WTC11 (cell line): Measurements from ENCODE around the gene SOX15. TPM values are rescaled to one million over a fixed set of nuclear protein-coding genes. Genes with fewer than 3 reads are reported as not detected.

Experiments
- ATAC-seq: fragments of 200-7000 bp; cut with Tn5 transposase; 2 replicates; pipeline ENCODE4 v1.10.0; 2021; ENCODE audit warnings: mild to moderate bottlenecking, moderate library complexity
- CTCF ChIA-PET: fragments of 300-600 bp; sonication (Branson Sonifier 250); formaldehyde crosslinking; loops from one replicate; lab custom pipeline; 2021; ENCODE audit warnings: antibody characterized with exemption; lab: Charles Lee
- POLR2A ChIA-PET: fragments of 350-600 bp; sonication (Branson Sonifier 250); formaldehyde crosslinking; loops from one replicate; lab custom pipeline; 2021; ENCODE audit warnings: antibody characterized with exemption; lab: Charles Lee
- DNase-seq: peaks from one replicate; pipeline ENCODE4 v3.0.0; 2021; ENCODE audit warnings: low spot score
- H3K27ac Mint-ChIP-seq: 2 replicates; pipeline ENCODE4 v1.8.0; 2021; ENCODE audit warnings: mixed read lengths
- H3K27me3 Mint-ChIP-seq: 2 replicates; pipeline ENCODE4 v1.8.0; 2021; ENCODE audit warnings: low read depth, mild to moderate bottlenecking, moderate library complexity, mixed read lengths
- H3K36me3 Mint-ChIP-seq: 2 replicates; pipeline ENCODE4 v1.8.0; 2021; ENCODE audit warnings: mixed read lengths
- H3K4me1 Mint-ChIP-seq: 2 replicates; pipeline ENCODE4 v1.8.0; 2022; ENCODE audit warnings: mixed read lengths
- H3K4me3 Mint-ChIP-seq: 2 replicates; pipeline ENCODE4 v1.8.0; 2021; ENCODE audit warnings: mild to moderate bottlenecking, moderate library complexity, mixed read lengths
- H3K9me3 Mint-ChIP-seq: 2 replicates; pipeline ENCODE4 v1.8.0; 2021; ENCODE audit warnings: mixed read lengths
- CBFB ChIP-seq: sonication (generic); formaldehyde crosslinking; IDR thresholded peaks from 2 replicates; pipeline ENCODE4 v1.8.1; 2022; ENCODE audit warnings: mild to moderate bottlenecking, low read depth, missing genetic modification reagents
- CREB1 ChIP-seq: sonication (generic); formaldehyde crosslinking; IDR thresholded peaks from 2 replicates; pipeline ENCODE4 v1.8.0; 2023; ENCODE audit warnings: mild to moderate bottlenecking, missing genetic modification reagents
- CTCF ChIP-seq: fragments of 200-600 bp; IDR thresholded peaks from 2 replicates; pipeline ENCODE4 v1.8.0; 2022; ENCODE audit warnings: antibody characterized with exemption
- E2F1 ChIP-seq: sonication (generic); formaldehyde crosslinking; IDR thresholded peaks from 2 replicates; pipeline ENCODE4 v1.8.0; 2022; ENCODE audit warnings: mild to moderate bottlenecking, missing genetic modification reagents
- E2F4 ChIP-seq: sonication (generic); formaldehyde crosslinking; IDR thresholded peaks from 2 replicates; pipeline ENCODE4 v1.8.1; 2022; ENCODE audit warnings: low read depth, mild to moderate bottlenecking, moderate library complexity, missing genetic modification reagents, borderline replicate concordance
- FOXJ3 ChIP-seq: sonication (generic); formaldehyde crosslinking; IDR thresholded peaks from 2 replicates; pipeline ENCODE4 v1.9.0; 2021; ENCODE audit warnings: missing genetic modification reagents, mild to moderate bottlenecking, borderline replicate concordance
- HMGXB4 ChIP-seq: sonication (generic); formaldehyde crosslinking; IDR thresholded peaks from 2 replicates; pipeline ENCODE4 v1.8.1; 2023; ENCODE audit warnings: mild to moderate bottlenecking, moderate library complexity, missing genetic modification reagents
- MAX ChIP-seq: sonication (generic); formaldehyde crosslinking; IDR thresholded peaks from 2 replicates; pipeline ENCODE4 v1.8.0; 2022; ENCODE audit warnings: mild to moderate bottlenecking, missing genetic modification reagents
- MLX ChIP-seq: sonication (generic); formaldehyde crosslinking; IDR thresholded peaks from 2 replicates; pipeline ENCODE4 v1.8.1; 2023; ENCODE audit warnings: mild to moderate bottlenecking, missing genetic modification reagents, moderate library complexity
- PRRX2 ChIP-seq: fragments of 250-450 bp; sonication (Bioruptor Pico); IDR thresholded peaks from 2 replicates; pipeline ENCODE4 v1.8.0; 2021; ENCODE audit warnings: mild to moderate bottlenecking
- USF1 ChIP-seq: sonication (generic); formaldehyde crosslinking; IDR thresholded peaks from 2 replicates; pipeline ENCODE4 v1.8.0; 2022; ENCODE audit warnings: mild to moderate bottlenecking, missing genetic modification reagents
- ZNF138 ChIP-seq: sonication (generic); formaldehyde crosslinking; conservative IDR thresholded peaks from 2 replicates; pipeline ENCODE4 v1.8.1; 2022; ENCODE audit warnings: mild to moderate bottlenecking, moderate library complexity, missing genetic modification reagents
- ZNF263 ChIP-seq: sonication (generic); formaldehyde crosslinking; IDR thresholded peaks from 2 replicates; pipeline ENCODE4 v1.8.1; 2022; ENCODE audit warnings: low read depth, mild to moderate bottlenecking, moderate library complexity, missing genetic modification reagents
- ZNF425 ChIP-seq: fragments of 250-450 bp; sonication (Bioruptor Pico); conservative IDR thresholded peaks from 2 replicates; pipeline ENCODE4 v1.9.0; 2021; ENCODE audit warnings: mild to moderate bottlenecking
- ZNF512 ChIP-seq: sonication (generic); formaldehyde crosslinking; IDR thresholded peaks from 2 replicates; pipeline ENCODE4 v1.8.1; 2022; ENCODE audit warnings: missing genetic modification reagents, borderline replicate concordance
- total RNA-seq: library from RNA; stranded (reverse); gene quantifications from 3 replicates; pipeline ENCODE4 v1.2.3, GENCODE V29; 2021

The SOX15 gene
- total RNA-seq, 1 experiment from 2014 or later, result 19.9 TPM

- Mint-ChIP-seq H3K36me3 (peaks cover 77% of the 10 kb centered on the region), H3K27ac (peak overlapping the region; percentile 92)
- CTCF ChIA-PET, result interaction anchor here (1.5 to 1.7 kb wide), 2 partner anchors 14 to 15 kb away, joined by 5 to 10 read pairs; no protein-coding TSS in a partner anchor
Observed at GRCh38 chr17:7574176-7574953, 15.5 kb downstream of the SOX15 start.

GRCh38 chr17:7573324-7574080, 16.4 kb downstream of the SOX15 start:
- peak; percentile 9 for ATAC-seq
- Mint-ChIP-seq H3K9me3 (no peaks in the 10 kb centered on the region), H3K4me3 (peak overlapping the region; percentile 93), H3K27me3 (no peaks in the 10 kb centered on the region), H3K36me3 (peaks cover 77% of the 10 kb centered on the region), H3K4me1 (peaks cover 52% of the 10 kb centered on the region), H3K27ac (peak overlapping the region; percentile 97)
- CTCF ChIA-PET, result interaction anchor here (1.5 to 1.7 kb wide), 2 partner anchors 13 to 16 kb away, joined by 5 to 10 read pairs; no protein-coding TSS in a partner anchor
- POLR2A ChIA-PET, result interaction anchor here (0.9 to 3.5 kb wide), 7 partner anchors 10 to 170 kb away, joined by 3 to 22 read pairs (median 3); partner anchors contain the start of genes ATP1B2, MPDU1, SLC35G6 and SOX15
- peak; percentile 85 for DNase-seq
- TF ChIP-seq CREB1 (0 out of 2 replicates have a peak, but pooled peaks have one; percentile 12), FOXJ3 (no peak), E2F4 (no peak), USF1 (CRISPR knock-in tag) (no peak; the same call in 1 of the 2 replicates), E2F1 (no peak), MAX (CRISPR knock-in tag) (peak; percentile 67; the same call in 1 of the 2 replicates), ZNF512 (CRISPR knock-in tag) (no peak), ZNF138 (CRISPR knock-in tag) (no peak), CBFB (CRISPR knock-in tag) (no peak), ZNF263 (CRISPR knock-in tag) (no peak), MLX (no peak), CTCF (no peak), HMGXB4 (CRISPR knock-in tag) (no peak), PRRX2 (CRISPR knock-in tag) (peak; percentile 21; the same call in 1 of the 2 replicates)

More at GRCh38 chr17:7574176-7574953, 15.5 kb downstream of the SOX15 start:
- DNase-seq, result no peak
- POLR2A ChIA-PET, result interaction anchor here (0.9 to 3.5 kb wide), 6 partner anchors 9 to 137 kb away, joined by 3 to 22 read pairs (median 6); partner anchors contain the start of genes ATP1B2, MPDU1, SLC35G6 and SOX15
- Mint-ChIP-seq H3K4me3 (peak overlapping the region; percentile 93), H3K27me3 (no peaks in the 10 kb centered on the region), H3K9me3 (no peaks in the 10 kb centered on the region), H3K4me1 (peaks cover 58% of the 10 kb centered on the region)
- ATAC-seq, result no peak
- TF ChIP-seq ZNF138 (CRISPR knock-in tag) (0 out of 2 replicates have a peak, but pooled peaks have one; percentile 31), ZNF425 (CRISPR knock-in tag) (no peak)
